Calu3 (cell line): ENCODE data around the gene CALML3. TPM values are rescaled to one million over a fixed set of nuclear protein-coding genes. Genes with fewer than 3 reads are reported as not detected.

ENCODE experiments used
- BruUV-seq: library from RNA; stranded (reverse); fragments of 400-500 nt; replicated peaks from 2 replicates; lab custom pipeline; 2021; lab: Mats Ljungman, UMichigan
- CTCF ChIA-PET: fragments of 300-600 bp; sonication (Branson Sonifier 250); formaldehyde crosslinking; loops from one replicate; lab custom pipeline; 2022; ENCODE audit warnings: antibody characterized with exemption; lab: Charles Lee
- DNase-seq: peaks from one replicate; pipeline ENCODE4 v3.0.0; 2022
- H3K27ac Mint-ChIP-seq: one replicate; pipeline ENCODE4 v1.8.0; 2022; ENCODE audit warnings: mixed read lengths; ENCODE audit not compliant: unreplicated experiment
- H3K27me3 Mint-ChIP-seq: one replicate; pipeline ENCODE4 v1.8.0; 2022; ENCODE audit warnings: mixed read lengths; ENCODE audit not compliant: unreplicated experiment
- H3K36me3 Mint-ChIP-seq: one replicate; pipeline ENCODE4 v1.8.0; 2022; ENCODE audit warnings: mild to moderate bottlenecking, moderate library complexity, mixed read lengths; ENCODE audit not compliant: insufficient read depth, unreplicated experiment
- H3K4me1 Mint-ChIP-seq: one replicate; pipeline ENCODE4 v1.8.0; 2022; ENCODE audit warnings: mild to moderate bottlenecking, low read depth, mixed read lengths; ENCODE audit not compliant: unreplicated experiment
- H3K4me3 Mint-ChIP-seq: one replicate; pipeline ENCODE4 v1.8.0; 2022; ENCODE audit warnings: mild to moderate bottlenecking, low read depth, moderate library complexity, mixed read lengths; ENCODE audit not compliant: unreplicated experiment
- H3K9me3 Mint-ChIP-seq: one replicate; pipeline ENCODE4 v1.8.0; 2022; ENCODE audit warnings: low read depth, mixed read lengths; ENCODE audit not compliant: unreplicated experiment
- intact Hi-C: fragments of 100-400 bp; cut with micrococcal nuclease; formaldehyde crosslinking; loops from one replicate; pipeline ENCODE4 v1.10.0; 2022; ENCODE audit not compliant: unreplicated experiment
- total RNA-seq: library from RNA; stranded (reverse); gene quantifications from 2 replicates; pipeline ENCODE4 v1.2.3, GENCODE V29; 2022
- TF ChIP-seq, protein P1 (sequence below): fragments of 200-600 bp; IDR thresholded peaks from one replicate; pipeline ENCODE4 v1.8.0; 2022; ENCODE audit warnings: antibody characterized with exemption; ENCODE audit not compliant: unreplicated experiment

The CALML3 gene
- total RNA-seq, 1 experiment from 2014 or later, result not detected

DNA sequence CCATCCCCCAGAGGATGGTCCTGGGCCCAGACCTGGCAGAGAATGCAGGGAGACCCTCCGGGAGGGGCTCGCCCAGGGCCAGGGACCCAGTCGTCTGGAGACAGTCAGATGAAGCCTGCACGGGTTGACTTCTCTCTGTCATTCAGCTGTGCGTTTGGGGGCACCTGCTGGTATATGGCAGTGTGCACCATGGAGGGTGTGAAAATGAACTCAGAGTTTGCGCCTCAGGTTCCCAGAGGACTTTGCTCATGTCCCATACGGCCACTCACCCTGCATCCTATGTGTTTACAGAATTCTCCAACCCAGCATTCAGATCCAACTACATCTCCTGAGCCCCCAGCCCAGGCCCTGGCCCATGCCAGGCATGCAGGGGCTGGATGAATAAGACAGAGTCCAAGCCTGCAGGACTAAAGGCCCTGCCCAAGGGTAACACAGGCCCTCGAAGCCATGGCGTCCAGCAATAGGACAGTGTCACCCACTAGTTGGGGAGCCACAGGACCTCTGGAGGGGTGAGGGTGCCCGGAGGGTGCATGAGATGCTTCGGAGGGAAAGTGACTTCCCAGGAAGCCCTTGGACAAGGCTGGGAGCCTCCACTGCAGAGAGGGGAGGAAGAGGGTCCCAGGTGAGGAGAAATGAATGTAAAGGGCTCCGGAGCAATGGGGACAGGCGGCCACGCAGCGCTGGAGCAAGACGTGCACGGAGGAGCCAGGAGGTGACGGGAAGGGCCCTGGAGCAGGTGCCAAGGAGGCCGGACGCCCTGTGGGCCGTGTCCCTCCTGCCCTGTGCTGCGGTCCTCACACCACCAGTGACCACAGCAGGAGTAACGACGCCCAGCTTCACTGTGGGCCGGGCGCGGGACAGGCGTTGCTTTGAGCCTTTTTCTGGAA is 36.3 kb downstream of the CALML3 start:
- Mint-ChIP-seq H3K4me3 (no peak overlapping the region), H3K27me3 (no peaks in the 10 kb centered on the region), H3K36me3 (no peaks in the 10 kb centered on the region), H3K27ac (no peak overlapping the region), H3K9me3 (no peaks in the 10 kb centered on the region), H3K4me1 (peaks cover 23% of the 10 kb centered on the region)
- no peak for DNase-seq
- intact Hi-C loops, result no loop called here
- no TSS peak for BruUV-seq
- TF ChIP-seq, protein P1, sequence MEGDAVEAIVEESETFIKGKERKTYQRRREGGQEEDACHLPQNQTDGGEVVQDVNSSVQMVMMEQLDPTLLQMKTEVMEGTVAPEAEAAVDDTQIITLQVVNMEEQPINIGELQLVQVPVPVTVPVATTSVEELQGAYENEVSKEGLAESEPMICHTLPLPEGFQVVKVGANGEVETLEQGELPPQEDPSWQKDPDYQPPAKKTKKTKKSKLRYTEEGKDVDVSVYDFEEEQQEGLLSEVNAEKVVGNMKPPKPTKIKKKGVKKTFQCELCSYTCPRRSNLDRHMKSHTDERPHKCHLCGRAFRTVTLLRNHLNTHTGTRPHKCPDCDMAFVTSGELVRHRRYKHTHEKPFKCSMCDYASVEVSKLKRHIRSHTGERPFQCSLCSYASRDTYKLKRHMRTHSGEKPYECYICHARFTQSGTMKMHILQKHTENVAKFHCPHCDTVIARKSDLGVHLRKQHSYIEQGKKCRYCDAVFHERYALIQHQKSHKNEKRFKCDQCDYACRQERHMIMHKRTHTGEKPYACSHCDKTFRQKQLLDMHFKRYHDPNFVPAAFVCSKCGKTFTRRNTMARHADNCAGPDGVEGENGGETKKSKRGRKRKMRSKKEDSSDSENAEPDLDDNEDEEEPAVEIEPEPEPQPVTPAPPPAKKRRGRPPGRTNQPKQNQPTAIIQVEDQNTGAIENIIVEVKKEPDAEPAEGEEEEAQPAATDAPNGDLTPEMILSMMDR, result no peak
- CTCF ChIA-PET, result no interaction called here

DNA sequence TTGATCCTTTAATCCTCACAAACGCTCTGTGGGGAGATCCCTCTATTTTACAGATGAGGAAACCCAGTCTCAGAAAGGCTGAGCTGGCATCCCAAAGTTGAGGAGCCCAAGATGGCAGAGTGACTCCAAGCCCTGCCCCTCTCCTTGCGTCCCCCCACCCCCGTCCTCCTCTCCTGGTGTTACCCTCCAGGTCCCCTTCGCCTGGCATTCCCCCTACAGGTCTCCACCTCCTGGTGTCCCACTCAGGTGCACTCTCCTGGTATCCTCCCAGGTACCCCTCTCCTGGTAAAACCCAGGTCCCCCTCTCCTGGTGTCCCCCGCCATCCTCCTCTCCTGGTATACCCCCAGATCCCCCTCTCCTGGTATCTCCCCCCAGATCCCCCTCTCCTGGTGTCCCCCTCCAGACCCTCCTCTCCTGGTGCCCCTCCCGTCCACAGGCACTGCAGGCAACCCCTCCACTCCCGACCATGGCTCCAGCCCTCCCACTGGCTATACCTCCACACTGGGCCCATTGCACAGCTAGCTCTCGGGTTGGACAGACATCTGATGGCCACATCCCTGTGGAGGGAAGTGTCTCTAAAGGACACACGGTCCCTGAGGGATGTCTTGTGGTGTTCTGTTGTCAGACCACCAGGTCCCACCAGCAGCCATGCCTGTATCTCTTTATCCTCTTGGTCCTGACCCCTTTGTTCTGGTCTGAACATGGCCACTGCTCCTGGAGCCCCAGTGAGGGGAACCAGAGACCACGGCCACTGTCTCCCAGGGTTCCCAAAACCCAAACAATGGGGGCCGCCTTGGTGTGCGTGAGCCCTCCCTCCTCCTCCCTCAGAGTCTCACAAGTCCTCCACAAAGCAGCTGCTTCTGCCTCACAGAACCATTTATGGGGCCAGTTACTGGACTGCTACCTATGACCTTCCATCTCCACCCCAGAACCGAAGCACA is 37.2 kb downstream of the CALML3 start:
- CTCF ChIA-PET, result no interaction called here
- no peak for DNase-seq
- Mint-ChIP-seq H3K4me1 (peaks cover 31% of the 10 kb centered on the region), H3K4me3 (no peak overlapping the region), H3K9me3 (no peaks in the 10 kb centered on the region), H3K36me3 (no peaks in the 10 kb centered on the region), H3K27ac (no peak overlapping the region), H3K27me3 (no peaks in the 10 kb centered on the region)
- BruUV-seq, result no TSS peak
- intact Hi-C loops, result no loop called here
- TF ChIP-seq, protein P1, result no peak

DNA sequence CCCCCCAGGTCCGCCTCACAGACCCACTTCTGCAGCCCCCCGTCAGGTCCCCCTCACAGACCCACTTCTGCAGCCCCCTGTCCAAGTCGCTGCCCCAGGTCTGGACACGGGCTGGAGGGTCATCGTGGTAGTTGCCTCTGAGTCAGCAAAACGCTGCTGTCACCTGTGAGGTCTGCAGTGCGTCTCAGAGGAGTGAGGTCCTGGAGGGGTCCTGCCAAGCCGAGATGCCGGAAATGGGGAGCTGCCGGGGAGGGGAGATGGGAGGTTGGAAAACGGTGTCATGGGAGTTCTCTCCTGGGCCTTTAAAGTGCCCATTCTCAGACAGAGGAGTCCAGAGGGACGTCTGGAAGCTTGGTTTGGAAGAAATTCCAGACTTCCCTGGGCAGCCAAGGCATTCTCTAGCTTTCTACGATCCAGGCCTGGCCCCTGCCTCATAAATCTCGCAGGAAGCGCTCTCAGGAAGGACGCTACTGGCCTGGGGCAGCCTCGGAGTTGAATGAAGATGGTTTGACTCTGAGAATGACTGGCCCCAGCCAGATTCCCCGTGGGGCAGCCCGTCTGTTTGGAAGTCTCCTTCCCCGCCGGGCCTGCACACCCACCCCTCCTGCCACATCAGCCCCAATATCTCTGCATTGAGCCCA is 38.7 kb downstream of the CALML3 start:
- Mint-ChIP-seq H3K27ac (no peak overlapping the region), H3K27me3 (no peaks in the 10 kb centered on the region), H3K4me1 (peaks cover 39% of the 10 kb centered on the region), H3K4me3 (no peak overlapping the region), H3K9me3 (no peaks in the 10 kb centered on the region), H3K36me3 (no peaks in the 10 kb centered on the region)
- BruUV-seq, result no TSS peak
- DNase-seq, result no peak
- intact Hi-C loops, result no loop called here
- TF ChIP-seq, protein P1, result no peak
- CTCF ChIA-PET, result no interaction called here

DNA sequence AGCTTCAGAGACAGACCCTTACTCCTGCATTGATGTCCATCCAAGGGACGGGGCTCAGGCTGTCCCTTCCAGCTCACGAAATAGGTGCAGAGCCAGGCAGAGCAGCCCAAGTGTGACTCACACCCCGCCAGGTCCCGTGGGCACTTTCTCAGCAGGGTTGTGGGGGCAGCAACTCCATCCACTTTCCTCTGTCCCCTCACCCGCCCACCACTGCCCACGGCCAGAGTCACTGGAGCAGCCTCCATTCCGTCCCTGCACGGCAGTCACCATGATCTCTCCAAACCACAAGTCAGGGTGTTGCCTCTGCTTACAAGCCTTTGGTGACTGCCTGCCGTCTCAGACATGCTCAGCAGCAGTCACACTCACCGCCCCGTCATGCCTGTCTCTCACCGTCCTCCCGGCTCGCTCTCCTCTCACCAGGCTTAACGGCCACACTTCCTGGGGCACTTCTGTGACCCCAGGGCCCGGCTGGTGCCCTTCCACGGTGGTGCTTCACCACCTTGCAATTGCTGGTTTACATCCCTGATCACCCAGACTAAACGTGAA is 39.3 kb downstream of the CALML3 start:
- Mint-ChIP-seq H3K27ac (no peak overlapping the region), H3K27me3 (no peaks in the 10 kb centered on the region), H3K4me3 (no peak overlapping the region), H3K4me1 (peaks cover 39% of the 10 kb centered on the region), H3K9me3 (no peaks in the 10 kb centered on the region), H3K36me3 (peaks cover 4% of the 10 kb centered on the region)
- TF ChIP-seq, protein P1, result no peak
- no TSS peak for BruUV-seq
- intact Hi-C loops, result no loop called here
- CTCF ChIA-PET, result no interaction called here
- no peak for DNase-seq
